T follicular helper cell (primary cell): Measurements from ENCODE around the gene LONP1.

ENCODE experiments used
- DNase-seq: peaks from one replicate; pipeline ENCODE4 v3.0.0-alpha.2; 2020; ENCODE audit warnings: low read depth

Gene LONP1

DNA sequence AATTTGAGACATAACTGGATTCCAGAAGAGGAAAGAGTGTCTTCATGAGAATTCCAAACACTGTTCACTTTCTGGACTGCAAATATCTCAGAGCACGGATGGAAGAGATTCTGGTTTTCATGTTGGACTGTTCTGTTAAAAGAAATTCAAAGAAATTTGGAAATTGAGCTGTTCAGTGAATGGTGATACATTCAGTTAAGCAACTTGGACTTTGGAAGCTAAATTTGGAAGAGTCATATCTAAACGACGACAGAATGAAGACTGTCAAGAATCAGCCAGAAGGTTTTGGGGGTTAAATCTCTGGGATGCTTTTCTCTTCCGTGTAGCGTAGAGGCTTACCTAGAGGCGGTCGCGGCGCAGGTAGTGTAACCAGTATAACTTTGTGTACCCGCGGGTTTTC is 71.5 kb downstream of the LONP1 start:
- no peak for DNase-seq

DNA sequence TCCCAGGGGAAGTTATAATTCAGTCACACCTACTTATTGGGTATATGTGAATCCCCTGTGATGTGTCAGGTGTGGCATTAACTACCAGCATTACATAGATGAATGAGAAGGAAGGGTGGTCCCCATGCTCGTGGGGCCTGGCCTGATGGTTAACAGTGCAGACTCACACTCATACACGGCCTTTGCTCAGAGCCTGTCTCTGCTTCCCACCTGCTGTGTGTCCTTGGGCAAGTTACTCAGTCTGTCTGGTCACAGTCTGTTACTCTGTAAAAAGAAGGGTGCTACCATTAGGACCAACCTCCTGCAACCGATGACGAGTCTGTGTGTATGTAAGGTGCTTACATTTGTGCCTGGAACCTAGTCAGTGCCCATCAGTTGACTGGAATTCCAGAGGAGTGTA is 73.2 kb downstream of the LONP1 start:
- DNase-seq = no peak

DNA sequence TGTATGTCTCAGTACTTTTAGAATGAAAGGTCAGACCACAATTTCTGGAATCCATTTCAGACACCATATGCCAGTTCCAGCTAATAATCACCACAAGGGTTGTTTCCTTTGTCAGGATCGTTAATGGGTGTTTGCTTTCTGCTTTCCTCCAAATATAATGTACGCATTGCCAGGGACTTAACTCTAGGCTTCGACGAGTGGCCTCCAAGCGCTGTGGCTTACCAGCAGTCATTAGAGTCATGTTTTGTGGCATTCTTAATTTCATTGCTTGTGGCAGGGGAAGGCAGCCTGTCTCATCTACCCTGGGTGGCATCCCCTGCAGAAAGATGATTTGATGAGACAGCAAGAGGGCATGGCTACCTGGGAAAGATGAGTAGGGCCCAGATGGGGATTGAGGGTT is 74.5 kb downstream of the LONP1 start:
- no peak for DNase-seq

DNA sequence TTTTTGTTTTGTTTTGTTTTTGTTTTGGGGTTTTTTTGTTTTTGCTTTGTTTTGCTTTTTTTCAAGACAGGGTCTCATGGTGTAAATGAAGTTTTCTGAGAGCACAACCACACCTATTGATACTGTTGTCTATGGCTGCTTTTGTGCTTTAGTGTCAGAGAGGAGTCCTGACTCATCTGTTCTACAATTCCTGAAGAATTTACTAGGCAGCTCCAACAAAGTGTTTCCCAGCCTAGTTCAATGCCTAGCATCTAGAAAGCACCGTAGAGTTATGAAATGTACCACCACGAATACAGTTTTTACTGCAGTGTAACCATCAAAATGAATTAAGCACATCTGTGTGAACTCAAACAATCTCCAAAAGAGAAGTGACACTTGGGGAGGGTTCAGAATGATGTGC is 75.9 kb downstream of the LONP1 start:
- DNase-seq = no peak

DNA sequence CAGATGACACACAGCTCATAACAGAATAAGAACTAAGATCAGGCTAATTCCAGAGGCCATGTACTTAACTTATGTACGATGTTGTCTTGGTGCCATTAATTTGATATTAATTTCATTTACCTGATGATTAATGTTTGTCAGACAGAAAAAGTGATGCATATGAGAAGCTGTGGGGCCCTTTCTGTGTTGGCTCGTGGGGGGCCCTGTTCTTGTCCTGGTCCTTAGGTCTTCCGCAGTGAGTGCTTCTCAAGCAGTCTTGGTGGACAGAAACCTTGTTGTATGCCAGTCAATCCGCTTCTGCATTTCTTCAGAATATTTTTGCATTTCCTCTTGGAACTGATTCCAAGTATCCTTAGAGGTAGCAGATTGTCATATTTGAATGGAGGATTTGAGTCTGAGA is 76.9 kb downstream of the LONP1 start:
- DNase-seq = no peak

DNA sequence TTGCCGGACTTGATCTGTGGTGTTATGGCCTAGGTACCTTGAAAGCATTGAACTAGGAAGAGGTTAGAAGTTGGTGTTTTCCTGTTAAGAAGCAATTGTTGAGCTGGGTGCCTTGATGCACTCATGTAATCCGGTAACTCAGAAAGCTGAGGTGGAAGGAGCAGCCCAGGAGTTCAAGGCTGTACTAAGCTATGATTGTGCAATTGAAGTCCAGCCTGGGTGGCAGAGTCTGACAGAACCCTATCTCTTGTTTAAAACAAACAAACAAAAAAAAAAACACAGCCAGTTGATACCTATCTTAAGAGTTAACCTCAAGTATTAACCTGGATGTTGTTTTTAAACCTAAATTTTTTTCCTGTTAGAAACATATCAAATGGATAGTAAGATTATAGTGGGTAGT is 77.7 kb downstream of the LONP1 start:
- DNase-seq = no peak
